ENCODE measurements around the gene PHLDB3.

Gene PHLDB3

GRCh38 chr19:43489979-43490599, 14.5 kb downstream of the PHLDB3 start:
- no peak for ATAC-seq
- Mint-ChIP-seq H3K27ac (peak overlapping the region in 1 of 2 donors; percentile 67), H3K4me1 (peaks cover 17% of the 10 kb centered on the region), H3K9me3 (no peaks in the 10 kb centered on the region), H3K4me3 (no peak overlapping the region), H3K27me3 (no peaks in the 10 kb centered on the region)
- DNase-seq: no peak

- DNase-seq: no peak
- Mint-ChIP-seq H3K4me3 (no peak overlapping the region), H3K27me3 (no peaks in the 10 kb centered on the region), H3K9me3 (no peaks in the 10 kb centered on the region), H3K27ac (no peak overlapping the region), H3K4me1 (peaks cover 17% of the 10 kb centered on the region)
- ATAC-seq: no peak
Measured at GRCh38 chr19:43489310-43489709, 15.2 kb downstream of the PHLDB3 start.

GRCh38 chr19:43488179-43488578, 16.4 kb downstream of the PHLDB3 start:
- DNase-seq (no peak), ATAC-seq (no peak)
- H3K4me3 Mint-ChIP-seq: no peak overlapping the region
- H3K27ac Mint-ChIP-seq: no peak overlapping the region
- H3K27me3 Mint-ChIP-seq: no peaks in the 10 kb centered on the region
- peaks cover 17% of the 10 kb centered on the region for H3K4me1 Mint-ChIP-seq
- H3K9me3 Mint-ChIP-seq: no peaks in the 10 kb centered on the region

GRCh38 chr19:43486412-43486811, 18.1 kb downstream of the PHLDB3 start:
- no peak for ATAC-seq
- DNase-seq: no peak
- Mint-ChIP-seq H3K27ac (no peak overlapping the region), H3K4me1 (peaks cover 17% of the 10 kb centered on the region), H3K27me3 (no peaks in the 10 kb centered on the region), H3K9me3 (no peaks in the 10 kb centered on the region), H3K4me3 (no peak overlapping the region)

- Mint-ChIP-seq H3K4me1 (peaks cover 17% of the 10 kb centered on the region), H3K9me3 (no peaks in the 10 kb centered on the region), H3K4me3 (no peak overlapping the region), H3K27ac (no peak overlapping the region), H3K27me3 (no peaks in the 10 kb centered on the region)
- no peak for ATAC-seq
- DNase-seq: no peak
Measured at GRCh38 chr19:43485951-43486350, 18.6 kb downstream of the PHLDB3 start.

- Mint-ChIP-seq H3K9me3 (no peaks in the 10 kb centered on the region), H3K4me3 (no peak overlapping the region), H3K27me3 (no peaks in the 10 kb centered on the region), H3K27ac (no peak overlapping the region), H3K4me1 (no peaks in the 10 kb centered on the region)
- DNase-seq (no peak), ATAC-seq (no peak)
Measured at GRCh38 chr19:43483281-43483680, 21.3 kb downstream of the PHLDB3 start.

- Mint-ChIP-seq H3K9me3 (no peaks in the 10 kb centered on the region), H3K27me3 (no peaks in the 10 kb centered on the region), H3K4me3 (no peak overlapping the region), H3K4me1 (no peaks in the 10 kb centered on the region), H3K27ac (no peak overlapping the region)
- no peak for ATAC-seq
- DNase-seq: no peak
Measured at GRCh38 chr19:43482193-43482592, 22.4 kb downstream of the PHLDB3 start.

GRCh38 chr19:43481701-43482100, 22.8 kb downstream of the PHLDB3 start:
- DNase-seq (no peak), ATAC-seq (no peak)
- Mint-ChIP-seq H3K27ac (no peak overlapping the region), H3K4me1 (no peaks in the 10 kb centered on the region), H3K4me3 (no peak overlapping the region), H3K9me3 (no peaks in the 10 kb centered on the region), H3K27me3 (no peaks in the 10 kb centered on the region)

- DNase-seq (no peak), ATAC-seq (no peak)
- Mint-ChIP-seq H3K9me3 (no peaks in the 10 kb centered on the region), H3K4me3 (no peak overlapping the region), H3K4me1 (peaks cover 3% of the 10 kb centered on the region), H3K27me3 (no peaks in the 10 kb centered on the region), H3K27ac (no peak overlapping the region)
Measured at GRCh38 chr19:43480574-43480973, 24.0 kb downstream of the PHLDB3 start.

- DNase-seq (no peak), ATAC-seq (no peak)
- Mint-ChIP-seq H3K4me3 (no peak overlapping the region), H3K27ac (no peak overlapping the region), H3K4me1 (peaks cover 8% of the 10 kb centered on the region), H3K27me3 (no peaks in the 10 kb centered on the region), H3K9me3 (no peaks in the 10 kb centered on the region)
Measured at GRCh38 chr19:43479961-43480561, 24.5 kb downstream of the PHLDB3 start.

DNA sequence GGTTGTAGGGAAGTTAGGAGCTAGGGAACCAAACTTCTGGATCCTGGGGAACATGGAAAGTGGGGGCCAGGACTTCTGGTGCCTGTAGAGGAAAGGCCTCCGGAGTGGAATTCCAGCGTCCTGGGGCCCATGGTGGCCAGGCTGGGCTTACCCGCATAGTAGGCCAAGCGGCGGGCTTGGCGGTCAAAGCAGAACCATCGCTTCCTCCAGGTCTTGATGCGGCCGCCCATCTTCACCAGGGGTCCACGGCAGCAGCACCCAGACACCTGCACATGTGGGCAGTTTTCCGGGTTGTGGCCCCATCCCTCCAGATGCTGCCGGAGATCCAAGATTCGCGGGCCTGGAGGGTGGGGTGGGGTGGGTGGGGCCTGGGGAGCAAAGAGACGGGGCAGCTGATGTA, 25.3 kb downstream of the PHLDB3 start:
- no peaks in the 10 kb centered on the region for H3K27me3 Mint-ChIP-seq

DNA sequence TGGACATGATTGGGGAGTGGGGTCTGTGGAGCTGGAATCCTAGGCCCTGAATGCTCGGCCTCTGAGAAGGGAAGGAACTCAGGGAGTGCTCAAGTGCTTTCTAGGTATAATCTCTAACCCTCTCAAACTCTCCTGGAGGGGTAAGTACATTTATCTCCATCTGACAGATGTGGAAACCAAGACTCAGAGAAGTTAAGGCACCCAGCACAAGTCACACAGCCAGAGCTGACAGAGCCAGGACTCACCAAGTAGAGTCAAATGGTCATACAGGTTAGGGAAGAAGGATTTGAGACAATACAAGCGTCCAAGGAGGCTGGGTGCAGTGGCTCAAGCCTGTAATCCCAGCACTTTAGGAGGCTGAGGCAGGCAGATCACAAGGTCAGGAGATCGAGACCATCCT, 26.2 kb downstream of the PHLDB3 start:
- peaks cover 25% of the 10 kb centered on the region for H3K4me1 Mint-ChIP-seq
- no peak for DNase-seq
- H3K9me3 Mint-ChIP-seq: no peaks in the 10 kb centered on the region
- no peak overlapping the region for H3K4me3 Mint-ChIP-seq
- H3K27me3 Mint-ChIP-seq: no peaks in the 10 kb centered on the region
- ATAC-seq: no peak
- peak overlapping the region in 1 of 2 donors; percentile 4 for H3K27ac Mint-ChIP-seq

More for the DNA sequence above, 25.3 kb downstream of the PHLDB3 start:
- H3K4me3 Mint-ChIP-seq: no peak overlapping the region
- no peaks in the 10 kb centered on the region for H3K9me3 Mint-ChIP-seq
- no peak for DNase-seq
- H3K27ac Mint-ChIP-seq: peak overlapping the region in 1 of 2 donors; percentile 85
- H3K4me1 Mint-ChIP-seq: peaks cover 16% of the 10 kb centered on the region
- no peak for ATAC-seq

- H3K27ac Mint-ChIP-seq: no peak overlapping the region
- no peak for DNase-seq
- H3K9me3 Mint-ChIP-seq: no peaks in the 10 kb centered on the region
Measured at GRCh38 chr19:43476606-43477005, 27.9 kb downstream of the PHLDB3 start.

GRCh38 chr19:43474986-43475705, 29.4 kb downstream of the PHLDB3 start:
- peak overlapping the region; percentile 82 to 89 for H3K27ac Mint-ChIP-seq
- H3K4me3 Mint-ChIP-seq: peak overlapping the region; percentile 74 to 85
- H3K4me1 Mint-ChIP-seq: peaks cover 55% of the 10 kb centered on the region
- DNase-seq: peak; percentile 90 to 92
- peak; percentile 90 for ATAC-seq
- H3K9me3 Mint-ChIP-seq: no peaks in the 10 kb centered on the region
- H3K27me3 Mint-ChIP-seq: no peaks in the 10 kb centered on the region

More at GRCh38 chr19:43476606-43477005, 27.9 kb downstream of the PHLDB3 start:
- ATAC-seq: no peak
- Mint-ChIP-seq H3K4me3 (no peak overlapping the region), H3K27me3 (no peaks in the 10 kb centered on the region), H3K4me1 (peaks cover 40% of the 10 kb centered on the region)

GRCh38 chr19:43474487-43474886, 30.1 kb downstream of the PHLDB3 start:
- Mint-ChIP-seq H3K27me3 (no peaks in the 10 kb centered on the region), H3K4me1 (peaks cover 58% of the 10 kb centered on the region), H3K9me3 (no peaks in the 10 kb centered on the region), H3K4me3 (peak overlapping the region; percentile 74 to 85), H3K27ac (no peak overlapping the region)
- ATAC-seq (no peak), DNase-seq (no peak)

GRCh38 chr19:43471091-43471490, 33.5 kb downstream of the PHLDB3 start:
- H3K4me3 Mint-ChIP-seq: no peak overlapping the region
- H3K27me3 Mint-ChIP-seq: no peaks in the 10 kb centered on the region
- H3K4me1 Mint-ChIP-seq: peaks cover 85% of the 10 kb centered on the region
- ATAC-seq: no peak
- DNase-seq: no peak
- H3K9me3 Mint-ChIP-seq: no peaks in the 10 kb centered on the region
- no peak overlapping the region for H3K27ac Mint-ChIP-seq
